Chondrocyte (in vitro differentiated cells): ENCODE data around the gene MTMR2. TPM values are rescaled to one million over a fixed set of nuclear protein-coding genes. Genes with fewer than 3 reads are reported as not detected.

Experiments used
- DNase-seq: peaks from one replicate; pipeline ENCODE4 v3.0.0; 2021; ENCODE audit warnings: mixed read lengths, low spot score
- H3K27ac Mint-ChIP-seq: one replicate; pipeline ENCODE4 v1.8.0; 2021; ENCODE audit warnings: mild to moderate bottlenecking, moderate library complexity, mixed read lengths; ENCODE audit not compliant: unreplicated experiment
- H3K27me3 Mint-ChIP-seq: 2 replicates; pipeline ENCODE4 v1.8.0; 2021; ENCODE audit warnings: low read depth, mixed read lengths
- H3K36me3 Mint-ChIP-seq: 2 replicates; pipeline ENCODE4 v1.8.0; 2021; ENCODE audit warnings: low read depth, mixed read lengths
- H3K4me1 Mint-ChIP-seq: 2 replicates; pipeline ENCODE4 v1.8.0; 2021; ENCODE audit warnings: low read depth, mild to moderate bottlenecking, mixed read lengths
- H3K4me3 Mint-ChIP-seq: one replicate; pipeline ENCODE4 v1.8.0; 2021; ENCODE audit warnings: mild to moderate bottlenecking, moderate library complexity, mixed read lengths; ENCODE audit not compliant: unreplicated experiment
- H3K9me3 Mint-ChIP-seq: 2 replicates; pipeline ENCODE4 v1.8.0; 2021; ENCODE audit warnings: low read depth, mixed read lengths
- total RNA-seq: library from RNA; stranded (reverse); gene quantifications from 3 replicates; pipeline ENCODE4 v1.2.1, GENCODE V29; 2021
- TF ChIP-seq, protein P1 (sequence below): fragments of 200-600 bp; sonication (generic); IDR thresholded peaks from 2 replicates; pipeline ENCODE4 v1.5.0; 2021; ENCODE audit warnings: antibody characterized with exemption, mild to moderate bottlenecking, moderate library complexity

The MTMR2 gene
- total RNA-seq, 1 donor from 2014 or later = 52.1 TPM

DNA sequence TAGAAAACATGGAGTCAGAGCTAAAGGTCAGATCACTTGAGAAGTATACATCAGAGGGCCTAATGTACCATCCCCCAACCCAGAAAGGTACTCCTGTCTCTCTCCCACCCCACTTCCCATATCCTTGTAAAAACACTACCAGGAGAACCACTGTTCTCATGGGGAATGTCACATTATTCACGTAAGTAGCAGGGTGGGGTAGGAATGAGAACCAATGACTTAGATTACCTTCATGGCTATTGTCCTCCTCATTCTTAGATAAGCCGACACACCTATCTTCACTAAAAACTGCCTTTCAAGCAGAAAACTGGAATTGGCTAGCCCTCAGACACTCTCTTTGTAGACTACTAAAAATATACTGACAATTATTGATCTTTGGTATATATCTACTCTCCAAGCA is 70.0 kb downstream of the MTMR2 start:
- peaks cover 16% of the 10 kb centered on the region for H3K36me3 Mint-ChIP-seq
- no peak overlapping the region for H3K4me3 Mint-ChIP-seq
- no peaks in the 10 kb centered on the region for H3K27me3 Mint-ChIP-seq
- no peaks in the 10 kb centered on the region for H3K9me3 Mint-ChIP-seq
- no peak for DNase-seq
- TF ChIP-seq, protein P1, sequence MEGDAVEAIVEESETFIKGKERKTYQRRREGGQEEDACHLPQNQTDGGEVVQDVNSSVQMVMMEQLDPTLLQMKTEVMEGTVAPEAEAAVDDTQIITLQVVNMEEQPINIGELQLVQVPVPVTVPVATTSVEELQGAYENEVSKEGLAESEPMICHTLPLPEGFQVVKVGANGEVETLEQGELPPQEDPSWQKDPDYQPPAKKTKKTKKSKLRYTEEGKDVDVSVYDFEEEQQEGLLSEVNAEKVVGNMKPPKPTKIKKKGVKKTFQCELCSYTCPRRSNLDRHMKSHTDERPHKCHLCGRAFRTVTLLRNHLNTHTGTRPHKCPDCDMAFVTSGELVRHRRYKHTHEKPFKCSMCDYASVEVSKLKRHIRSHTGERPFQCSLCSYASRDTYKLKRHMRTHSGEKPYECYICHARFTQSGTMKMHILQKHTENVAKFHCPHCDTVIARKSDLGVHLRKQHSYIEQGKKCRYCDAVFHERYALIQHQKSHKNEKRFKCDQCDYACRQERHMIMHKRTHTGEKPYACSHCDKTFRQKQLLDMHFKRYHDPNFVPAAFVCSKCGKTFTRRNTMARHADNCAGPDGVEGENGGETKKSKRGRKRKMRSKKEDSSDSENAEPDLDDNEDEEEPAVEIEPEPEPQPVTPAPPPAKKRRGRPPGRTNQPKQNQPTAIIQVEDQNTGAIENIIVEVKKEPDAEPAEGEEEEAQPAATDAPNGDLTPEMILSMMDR = no peak
- H3K27ac Mint-ChIP-seq = no peak overlapping the region
- peaks cover 26% of the 10 kb centered on the region for H3K4me1 Mint-ChIP-seq

- TF ChIP-seq, protein P1 = no peak
- H3K36me3 Mint-ChIP-seq = peaks cover 13% of the 10 kb centered on the region
- H3K27me3 Mint-ChIP-seq = no peaks in the 10 kb centered on the region
- no peak overlapping the region for H3K4me3 Mint-ChIP-seq
- peaks cover 27% of the 10 kb centered on the region for H3K4me1 Mint-ChIP-seq
- DNase-seq = no peak
- no peaks in the 10 kb centered on the region for H3K9me3 Mint-ChIP-seq
- no peak overlapping the region for H3K27ac Mint-ChIP-seq
Measured at GRCh38 chr11:95853138-95853537, 70.8 kb downstream of the MTMR2 start.

DNA sequence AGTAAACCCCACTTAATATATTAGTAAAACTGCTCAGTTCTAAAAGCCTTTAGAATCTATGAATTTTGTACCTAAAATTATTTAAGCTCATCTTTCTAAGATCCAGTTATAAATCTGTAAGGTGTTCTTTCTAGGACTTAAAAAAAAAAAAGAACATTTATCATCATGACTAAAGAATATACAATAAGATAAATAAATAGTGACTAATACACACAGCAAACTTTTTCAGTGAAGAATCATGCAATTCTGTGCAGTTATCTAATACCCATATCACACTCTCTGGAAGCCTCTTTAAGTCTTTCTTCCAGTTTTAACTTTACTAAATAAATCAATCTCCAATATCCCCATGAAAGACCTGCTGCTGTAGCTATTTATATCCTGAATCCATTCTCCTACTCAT is 73.8 kb downstream of the MTMR2 start:
- TF ChIP-seq, protein P1 = no peak
- no peaks in the 10 kb centered on the region for H3K27me3 Mint-ChIP-seq
- peaks cover 6% of the 10 kb centered on the region for H3K36me3 Mint-ChIP-seq
- H3K4me3 Mint-ChIP-seq = no peak overlapping the region
- no peaks in the 10 kb centered on the region for H3K9me3 Mint-ChIP-seq
- H3K27ac Mint-ChIP-seq = no peak overlapping the region
- peaks cover 27% of the 10 kb centered on the region for H3K4me1 Mint-ChIP-seq
- DNase-seq = no peak

- Mint-ChIP-seq H3K36me3 (peaks cover 8% of the 10 kb centered on the region), H3K9me3 (no peaks in the 10 kb centered on the region), H3K4me1 (peaks cover 25% of the 10 kb centered on the region), H3K27me3 (no peaks in the 10 kb centered on the region), H3K27ac (no peak overlapping the region), H3K4me3 (no peak overlapping the region)
- TF ChIP-seq, protein P1 = peak; percentile 82
- no peak for DNase-seq
Measured at GRCh38 chr11:95849087-95849825, 74.7 kb downstream of the MTMR2 start.

- Mint-ChIP-seq H3K4me1 (peaks cover 17% of the 10 kb centered on the region), H3K36me3 (peaks cover 10% of the 10 kb centered on the region), H3K9me3 (no peaks in the 10 kb centered on the region), H3K27me3 (no peaks in the 10 kb centered on the region), H3K27ac (no peak overlapping the region), H3K4me3 (no peak overlapping the region)
- TF ChIP-seq, protein P1 = no peak
- DNase-seq = no peak
Measured at GRCh38 chr11:95845167-95845566, 78.7 kb downstream of the MTMR2 start.
